GF-D8 (cell line): ENCODE measurements around the gene WDR62.
"Not testable (repeated sequence)": the region's sequence is repeated elsewhere in the genome, so short reads cannot be mapped to it uniquely, and the experiment has no call there.

ENCODE experiments used
- DNase-seq: peaks from one replicate; lab custom pipeline; 2025; lab: John Stamatoyannopoulos, UW

The WDR62 gene

GRCh38 chr19:36040495-36040894 lies 14.2 kb upstream of the WDR62 start:
- no peak for DNase-seq

- not testable (repeated sequence) for DNase-seq
Observed at GRCh38 chr19:36041092-36041491, 13.6 kb upstream of the WDR62 start.

- no peak for DNase-seq
Observed at GRCh38 chr19:36041831-36042230, 12.9 kb upstream of the WDR62 start.

DNA sequence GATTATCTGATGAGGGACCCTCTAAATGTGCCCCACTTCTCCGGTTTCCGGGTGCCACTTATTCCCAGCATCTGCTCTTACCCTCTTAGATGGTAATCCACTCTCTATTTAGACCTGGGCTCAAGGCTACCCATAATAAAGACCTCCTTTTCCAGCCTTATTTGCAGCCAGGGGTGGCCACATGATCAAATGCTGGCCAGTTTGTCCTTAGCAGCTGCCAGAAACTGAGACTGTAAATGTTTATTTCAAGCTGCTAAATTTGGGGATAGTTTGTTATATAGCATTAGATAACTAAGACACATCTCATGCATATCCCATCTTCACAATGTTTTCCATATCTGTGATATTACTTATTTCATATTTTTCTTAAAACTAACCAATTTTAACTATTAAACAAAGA lies 10.7 kb upstream of the WDR62 start:
- no peak for DNase-seq

DNA sequence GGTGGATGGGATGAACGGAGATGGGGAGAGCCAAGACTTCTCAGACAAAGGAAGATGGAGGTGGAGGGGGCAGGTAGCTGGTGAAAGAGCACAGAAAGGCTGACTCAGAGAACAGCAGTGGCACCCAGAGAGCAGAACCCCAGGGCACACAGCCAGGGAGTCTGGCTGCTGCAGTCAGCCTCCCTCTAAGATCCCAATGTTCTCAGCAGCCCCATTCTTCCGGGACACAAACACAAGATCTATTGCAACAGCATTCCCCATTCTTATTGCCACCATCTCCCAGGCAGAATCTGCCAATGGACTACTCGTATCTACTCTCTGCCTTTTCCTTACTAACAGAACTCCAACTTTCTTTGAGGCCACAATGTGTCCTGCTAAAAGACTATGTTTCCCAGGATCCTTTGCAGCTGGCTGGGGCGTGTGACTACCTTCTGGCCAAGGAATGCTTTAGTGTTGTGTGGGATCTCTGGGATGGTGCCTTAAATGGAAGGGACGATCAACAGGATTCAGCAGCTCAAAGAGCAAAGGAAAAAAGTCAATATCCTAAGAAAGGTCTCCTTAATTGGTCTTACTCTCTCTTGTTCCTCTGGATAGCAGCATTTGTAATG lies 8.2 kb upstream of the WDR62 start:
- DNase-seq: no peak

- no peak for DNase-seq
Observed at GRCh38 chr19:36047835-36048234, 6.9 kb upstream of the WDR62 start.

DNA sequence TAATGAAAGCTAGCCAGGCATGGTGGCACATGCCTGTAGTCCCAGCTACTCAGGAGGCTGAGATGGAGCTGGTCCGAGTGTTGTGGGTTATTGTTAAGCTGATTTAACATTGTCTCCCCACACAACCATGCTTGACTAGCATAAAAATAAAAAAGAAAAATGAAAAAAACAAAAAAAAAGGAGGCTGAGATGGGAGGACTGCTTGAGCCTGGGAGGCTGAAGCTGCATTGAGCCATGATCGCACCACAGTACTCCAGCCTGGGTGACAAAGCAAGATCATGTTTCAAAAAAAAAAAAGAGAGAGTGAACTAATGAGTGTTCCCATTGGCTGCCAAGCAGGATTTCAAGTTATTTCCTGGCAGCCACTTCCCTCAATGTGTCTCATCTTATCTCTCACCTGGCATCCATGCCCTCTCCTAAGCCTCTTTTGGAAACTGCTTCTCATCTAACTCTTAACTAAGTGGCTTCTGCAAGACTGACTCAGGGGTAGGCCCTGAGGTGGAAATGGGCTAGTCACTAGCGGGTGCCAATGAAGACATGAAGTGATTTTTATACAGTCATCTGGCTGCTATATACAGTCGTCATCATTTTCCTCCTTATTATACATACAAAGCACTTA lies 5.5 kb upstream of the WDR62 start:
- DNase-seq: no peak

GRCh38 chr19:36051236-36051635 lies 3.5 kb upstream of the WDR62 start:
- DNase-seq: no peak

GRCh38 chr19:36051637-36052036 lies 3.1 kb upstream of the WDR62 start:
- DNase-seq: no peak

- peak; percentile 94 for DNase-seq
Observed at GRCh38 chr19:36054119-36054732, 471 bp upstream of the WDR62 start, which contains the start of gene THAP8. THAP8 (minus strand) TSS chr19:36054285; CDS start chr19:36054217, 68 bp downstream.

DNA sequence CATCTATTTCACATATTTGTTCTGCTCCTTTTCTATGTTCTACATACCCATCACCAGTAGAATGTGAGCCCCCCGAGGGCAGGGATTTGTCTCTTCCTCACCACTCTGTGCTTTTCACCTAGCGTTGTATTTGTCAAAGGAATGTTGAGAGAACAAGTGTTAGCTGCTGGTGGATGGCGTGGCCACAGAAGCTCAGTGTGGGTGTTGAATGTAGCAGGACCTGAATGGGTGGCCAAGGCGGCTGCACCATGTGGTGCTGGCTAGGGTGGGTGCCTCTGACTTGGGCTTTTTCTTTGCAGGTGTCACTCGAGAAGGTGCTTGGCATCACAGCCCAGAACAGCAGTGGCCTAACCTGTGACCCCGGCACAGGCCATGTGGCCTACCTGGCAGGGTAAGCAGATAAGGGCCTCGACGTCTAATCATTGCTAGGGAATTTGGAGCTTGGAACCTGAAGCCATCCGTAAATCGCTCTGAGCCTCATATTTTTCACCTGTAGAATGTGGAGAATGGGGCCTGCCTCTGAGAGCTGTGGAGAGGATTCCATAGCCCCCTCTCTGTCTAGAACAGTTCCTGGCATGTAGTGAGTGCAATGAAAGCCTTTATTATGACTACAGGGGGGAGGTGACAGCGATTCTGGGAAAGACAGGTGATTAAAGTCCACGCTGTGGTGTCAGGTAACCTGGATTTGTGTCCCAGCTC lies 3.9 kb downstream of the WDR62 start:
- no peak for DNase-seq

DNA sequence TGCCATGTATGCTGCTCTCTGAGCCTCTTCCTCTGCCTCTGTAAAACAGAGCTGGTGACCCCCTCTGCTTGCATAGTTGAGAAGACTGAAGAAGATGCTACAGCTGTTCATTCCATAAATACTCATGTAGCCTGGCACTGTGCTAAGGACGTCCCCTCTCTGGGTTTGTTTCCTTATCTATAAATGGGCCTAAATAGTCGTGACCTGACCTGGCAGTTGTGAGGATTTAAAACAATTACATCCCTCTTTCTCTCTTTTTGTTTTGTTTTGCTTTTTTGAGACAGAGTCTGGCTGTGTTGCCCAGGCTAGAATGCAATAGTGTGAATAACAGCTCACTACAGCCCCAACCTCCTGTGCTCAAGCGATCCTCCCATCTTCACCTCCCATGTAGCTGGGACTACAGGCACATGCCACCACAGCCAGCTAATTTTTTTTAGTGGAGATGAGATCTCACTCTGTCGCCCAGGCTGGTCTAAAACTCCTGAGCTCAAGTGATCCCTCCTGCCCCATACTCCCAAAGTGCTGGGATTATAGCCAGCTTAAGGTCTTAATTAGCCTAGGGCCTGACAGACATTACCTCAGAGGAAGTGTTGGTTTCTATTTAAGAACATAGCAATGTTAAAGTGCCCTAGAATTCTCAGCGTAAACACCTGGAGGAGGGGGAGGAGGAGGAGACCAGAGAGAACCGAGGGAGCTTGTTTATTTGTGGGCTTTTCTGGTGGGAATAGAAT lies 4.6 kb downstream of the WDR62 start:
- no peak for DNase-seq

DNA sequence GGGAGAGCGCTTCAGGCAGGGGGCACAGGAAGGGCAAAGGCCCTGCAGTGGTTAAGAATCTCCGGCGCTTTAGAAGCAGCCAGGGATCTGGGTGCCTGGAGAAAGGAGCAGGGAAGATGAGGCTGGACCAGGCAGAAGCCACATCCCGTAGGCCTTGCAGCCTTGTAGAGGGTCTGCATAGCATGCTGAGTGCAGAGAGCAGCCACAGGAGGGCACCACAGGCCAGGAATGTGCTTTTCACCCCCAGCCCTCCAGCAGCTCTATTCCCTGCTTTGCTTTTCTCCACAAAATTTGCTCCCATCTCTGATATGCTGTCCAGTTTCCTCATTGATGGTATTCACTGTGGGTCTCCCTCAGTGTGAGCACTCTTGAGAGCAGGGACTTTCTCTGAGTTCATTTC lies 5.7 kb downstream of the WDR62 start:
- no peak for DNase-seq

DNA sequence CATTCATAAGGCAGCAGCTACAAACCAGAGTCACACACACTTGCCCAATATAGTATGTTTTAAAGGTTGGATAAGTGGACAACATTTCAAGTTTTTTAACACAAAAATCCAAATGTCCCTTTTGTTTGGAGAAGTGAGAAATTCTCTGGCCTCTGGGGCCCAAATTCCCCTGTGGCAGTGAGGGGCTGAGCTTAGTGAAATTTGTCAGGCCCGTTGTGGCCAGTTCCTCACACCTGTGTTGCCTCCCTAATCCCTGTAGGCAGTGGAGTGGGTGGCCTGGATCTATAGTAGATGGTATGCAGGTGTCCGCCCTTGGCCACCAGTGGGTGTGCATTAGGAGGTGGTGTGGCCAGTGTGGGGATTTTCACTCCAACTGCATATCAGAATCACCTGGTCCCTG lies 6.7 kb downstream of the WDR62 start:
- DNase-seq: no peak

DNA sequence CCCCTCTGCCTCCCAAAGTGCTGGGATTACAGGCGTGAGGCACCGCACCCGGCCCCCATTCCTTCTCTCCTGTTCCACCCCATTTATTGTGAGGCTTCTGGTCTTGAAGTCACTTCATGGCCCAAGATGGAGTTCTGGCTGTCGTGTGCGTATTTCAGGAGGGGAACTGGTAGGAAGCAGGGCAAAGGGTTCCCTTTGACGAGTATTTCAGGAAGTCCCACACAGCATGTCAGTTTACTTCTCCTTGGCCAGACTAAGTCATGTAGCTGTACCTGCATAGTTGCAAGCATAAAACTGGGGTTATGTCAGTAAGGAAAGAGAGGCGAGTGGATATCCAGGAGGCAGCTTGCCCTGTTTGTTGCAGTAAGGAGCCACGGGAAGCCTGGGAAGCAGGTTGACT lies 10.1 kb downstream of the WDR62 start:
- DNase-seq: no peak

DNA sequence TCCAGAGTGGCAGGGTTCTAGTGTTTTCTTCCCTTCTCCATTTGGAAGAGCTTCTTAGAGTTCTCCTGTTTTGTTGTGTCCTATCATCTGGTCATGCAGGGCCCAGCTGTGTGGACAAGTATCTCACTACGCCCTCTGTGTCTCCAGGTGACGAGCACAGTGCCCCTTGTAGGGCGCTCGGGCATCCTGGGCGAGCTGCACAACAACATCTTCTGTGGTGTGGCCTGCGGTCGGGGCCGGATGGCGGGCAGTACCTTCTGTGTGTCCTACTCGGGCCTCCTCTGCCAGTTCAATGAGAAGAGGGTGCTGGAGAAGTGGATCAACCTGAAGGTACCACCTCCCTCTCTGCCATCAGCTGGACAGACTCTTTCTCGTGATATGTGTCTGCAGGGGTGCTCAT lies 13.0 kb downstream of the WDR62 start:
- no peak for DNase-seq

DNA sequence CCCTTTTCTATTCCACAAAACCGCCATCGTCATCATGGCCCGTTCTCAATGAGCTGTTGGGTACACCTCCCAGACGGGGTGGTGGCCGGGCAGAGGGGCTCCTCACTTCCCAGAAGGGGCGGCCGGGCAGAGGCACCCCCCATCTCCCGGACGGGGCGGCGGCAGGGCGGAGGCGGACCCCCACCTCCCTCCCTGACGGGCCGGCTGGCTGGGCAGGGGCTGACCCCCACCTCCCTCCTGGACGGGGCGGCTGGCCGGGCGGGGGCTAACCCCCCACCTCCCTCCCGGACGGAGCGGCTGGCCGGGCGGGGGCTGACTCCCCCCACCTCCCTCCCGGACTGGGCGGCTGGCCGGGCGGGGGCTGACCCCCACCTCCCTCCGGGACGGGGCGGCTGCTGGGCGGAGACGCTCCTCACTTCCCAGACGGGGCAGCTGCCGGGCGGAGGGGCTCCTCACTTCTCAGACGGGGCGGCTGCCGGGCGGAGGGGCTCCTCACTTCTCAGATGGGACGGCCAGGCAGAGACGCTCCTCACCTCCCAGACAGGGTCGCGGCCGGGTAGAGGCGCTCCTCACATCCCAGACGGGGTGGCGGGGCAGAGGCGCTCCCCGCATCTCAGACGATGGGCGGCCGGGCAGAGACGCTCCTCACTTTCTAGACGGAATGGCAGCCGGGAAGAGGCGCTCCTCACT lies 14.3 kb downstream of the WDR62 start:
- DNase-seq: not testable (repeated sequence)

DNA sequence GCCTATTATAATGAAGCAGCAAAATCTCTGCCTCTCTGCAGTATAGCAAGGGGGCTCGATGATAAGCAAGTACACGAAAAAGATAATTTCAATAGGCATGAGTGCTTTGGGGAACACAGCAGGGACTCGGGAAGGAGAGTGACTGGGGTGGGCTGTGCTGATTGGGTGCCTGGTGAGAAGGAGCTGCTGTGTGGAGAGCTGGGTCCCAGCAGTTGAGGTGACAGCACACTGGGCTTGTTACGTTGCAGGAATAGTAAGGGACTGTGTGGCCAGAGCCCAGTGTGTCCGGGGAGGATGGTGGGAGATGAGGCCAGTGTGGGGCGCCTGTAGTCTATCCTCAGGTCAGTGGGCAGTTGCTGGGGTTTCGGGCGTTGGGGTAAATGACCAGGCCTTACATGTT lies 17.4 kb downstream of the WDR62 start:
- DNase-seq: no peak

- DNase-seq: no peak
Observed at GRCh38 chr19:36073121-36073876, 18.6 kb downstream of the WDR62 start.

DNA sequence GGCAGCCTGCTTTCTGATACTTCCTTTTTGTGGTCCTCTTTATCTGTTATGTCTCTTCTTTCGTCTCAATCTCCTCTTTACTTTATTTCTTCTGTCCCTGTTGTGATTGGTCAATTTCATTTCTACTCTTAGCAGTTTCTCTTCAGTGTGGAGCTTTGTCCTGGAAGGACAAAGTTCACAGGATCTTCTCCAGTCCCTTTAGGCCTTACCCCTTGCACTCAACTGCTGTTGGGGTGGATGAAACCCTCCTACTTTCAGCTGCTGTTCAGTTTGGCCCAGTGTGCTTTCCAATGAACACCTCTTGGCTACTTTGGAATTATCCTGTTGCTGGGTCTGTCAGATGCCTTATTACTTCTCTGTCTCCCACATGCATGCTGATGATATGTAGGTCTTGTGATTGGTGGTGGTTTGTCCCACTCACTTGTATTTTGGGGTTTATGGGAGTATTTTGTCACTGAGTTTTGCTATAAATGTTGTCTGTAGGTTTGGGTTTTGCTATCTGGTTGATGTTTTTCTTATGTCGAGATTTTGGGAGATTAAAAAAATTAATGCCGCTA lies 24.8 kb downstream of the WDR62 start:
- DNase-seq: no peak

- no peak for DNase-seq
Observed at GRCh38 chr19:36081385-36081784, 26.7 kb downstream of the WDR62 start.
